COR-L47 (cell line): ENCODE measurements around the gene EPHA2.
"Not testable (repeated sequence)": the region's sequence is repeated elsewhere in the genome, so short reads cannot be mapped to it uniquely, and the experiment has no call there.

Experiments
- DNase-seq: peaks from one replicate; lab custom pipeline; 2025; lab: John Stamatoyannopoulos, UW

The EPHA2 gene

GRCh38 chr1:16119504-16119903, 36.4 kb downstream of the EPHA2 start:
- DNase-seq = no peak

GRCh38 chr1:16118706-16119105, 37.2 kb downstream of the EPHA2 start:
- no peak for DNase-seq

DNA sequence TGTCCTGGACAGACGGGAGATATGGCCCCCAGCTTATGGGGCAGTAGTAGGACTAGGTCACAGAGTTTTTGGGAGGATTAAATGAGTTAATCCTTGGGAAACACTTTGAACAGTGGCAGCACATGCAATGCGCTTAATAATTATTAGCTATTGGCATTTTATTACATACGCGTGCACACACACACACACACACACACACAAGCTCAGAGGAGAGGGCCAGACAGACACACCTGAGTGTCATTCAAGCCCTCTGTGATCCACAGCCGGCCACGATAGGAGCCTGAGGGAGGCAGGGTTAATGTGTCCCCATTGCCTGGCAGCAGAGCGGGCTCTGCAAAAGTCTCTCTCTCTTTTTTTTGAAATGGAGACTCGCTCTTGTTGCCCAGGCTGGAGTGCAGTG, 37.9 kb downstream of the EPHA2 start:
- DNase-seq = no peak

- no peak for DNase-seq
Measured at GRCh38 chr1:16117369-16117768, 38.5 kb downstream of the EPHA2 start.

GRCh38 chr1:16116625-16117024, 39.2 kb downstream of the EPHA2 start:
- DNase-seq = no peak

GRCh38 chr1:16116002-16116401, 39.9 kb downstream of the EPHA2 start:
- DNase-seq = no peak

DNA sequence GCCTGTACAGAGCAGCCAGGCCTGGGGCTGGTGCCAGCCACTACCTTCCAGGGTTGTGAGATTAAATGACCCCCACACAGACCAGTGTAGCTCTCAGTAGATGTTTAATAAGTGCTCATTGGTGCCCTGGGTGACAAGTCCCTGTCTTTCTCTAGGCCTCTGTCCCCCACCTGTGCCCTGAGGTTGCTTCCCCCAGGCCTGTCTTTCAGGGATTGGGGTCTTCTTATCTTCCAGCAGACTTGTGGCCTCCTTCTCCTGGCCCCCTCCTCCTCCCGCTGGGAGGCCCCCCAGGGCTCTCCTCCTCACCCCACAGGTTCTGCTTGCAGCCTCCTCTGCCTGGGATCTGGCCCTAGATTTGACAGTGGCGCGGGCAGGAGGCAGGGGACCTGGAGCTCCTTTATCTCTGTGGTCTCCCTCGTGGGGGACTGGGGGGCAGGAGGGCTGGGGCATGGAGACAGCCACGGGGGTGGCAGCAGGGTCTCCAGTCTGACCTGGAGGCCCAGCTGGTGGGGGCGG, 40.3 kb downstream of the EPHA2 start:
- no peak for DNase-seq

GRCh38 chr1:16114527-16115467, 41.1 kb downstream of the EPHA2 start:
- no peak for DNase-seq

DNA sequence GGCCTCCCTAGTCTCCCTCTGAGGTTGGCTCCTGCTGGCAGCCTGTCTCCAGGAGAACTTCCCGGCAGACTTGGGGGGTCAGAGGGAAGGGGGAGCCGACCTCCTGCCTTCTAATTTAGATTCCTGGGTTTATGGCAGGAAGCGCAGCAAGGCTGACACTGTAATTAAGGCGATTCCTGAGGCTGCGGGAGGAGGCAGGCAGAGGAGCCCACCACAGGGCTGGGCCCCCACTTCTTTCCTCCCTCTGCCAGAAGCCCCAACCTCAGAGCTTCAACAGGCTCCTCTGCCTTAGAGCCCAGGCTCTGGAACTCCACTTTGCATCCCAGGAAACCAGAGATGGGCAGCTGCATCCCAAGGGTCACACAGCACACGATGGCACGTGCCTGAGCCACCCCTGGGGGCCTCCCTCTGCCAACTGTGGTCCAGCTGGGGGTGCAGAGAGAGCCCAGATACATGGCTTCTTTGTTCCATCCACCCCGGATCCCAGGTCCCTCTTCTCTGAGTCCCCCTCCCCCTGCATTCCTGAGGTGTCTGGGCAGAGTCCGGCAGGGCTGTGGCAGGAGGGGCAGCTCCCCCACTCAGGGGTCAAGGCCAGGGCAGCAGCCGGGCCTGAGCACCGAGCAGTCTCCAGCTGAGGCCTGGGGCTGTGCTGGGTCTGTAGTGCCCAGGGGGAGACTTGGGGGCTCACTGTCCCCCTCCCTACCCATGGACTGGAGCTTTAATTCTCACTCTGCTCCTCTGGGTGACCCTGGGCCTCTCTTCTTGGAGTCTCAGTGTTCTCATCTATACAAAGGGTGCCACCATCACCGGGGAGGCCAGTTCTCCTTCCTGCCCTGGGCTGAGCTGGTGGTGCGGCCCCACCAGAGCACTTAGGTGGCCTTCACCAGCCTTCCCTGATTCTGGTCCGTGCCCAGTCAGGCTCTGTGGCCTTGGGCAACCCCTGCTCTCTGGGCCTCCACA, 43.0 kb downstream of the EPHA2 start:
- no peak for DNase-seq

DNA sequence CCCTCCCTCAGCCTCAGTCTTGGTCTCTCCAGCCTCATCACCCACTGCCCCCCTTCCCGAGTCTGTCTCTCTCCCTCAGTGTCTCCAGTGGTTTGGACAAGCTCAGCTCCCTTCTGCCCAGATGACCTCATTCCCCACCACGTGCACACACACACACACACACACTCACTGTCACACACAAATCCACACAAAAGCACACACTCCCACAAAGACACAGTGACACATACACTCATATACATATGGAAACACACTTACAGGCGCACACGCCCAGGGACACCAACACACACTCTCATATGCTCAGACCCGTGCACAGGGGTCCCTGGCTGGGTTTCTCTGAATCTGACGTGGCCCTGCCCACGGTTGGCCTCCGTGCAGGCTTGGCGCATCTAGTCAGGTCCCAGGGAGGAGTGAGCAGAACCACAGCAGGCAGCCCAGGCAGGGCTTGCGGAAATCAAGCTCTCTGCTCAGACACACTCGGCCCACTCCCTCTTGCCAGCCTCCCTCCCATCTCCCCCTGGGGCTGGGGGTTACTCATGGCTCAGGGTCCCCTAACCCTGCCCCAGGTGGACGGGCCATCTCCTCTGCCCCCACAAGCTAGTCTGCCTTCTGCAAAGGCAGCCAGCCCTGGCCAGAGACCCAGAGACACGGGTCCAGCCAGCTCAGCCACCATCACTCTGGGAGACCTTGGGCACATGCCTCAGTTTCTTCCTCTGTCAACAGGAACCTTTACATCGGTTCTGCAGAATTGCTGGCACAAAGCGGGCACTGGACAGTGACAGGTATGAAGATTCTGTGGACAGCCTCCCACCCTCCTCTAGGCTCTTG, 43.9 kb downstream of the EPHA2 start:
- no peak for DNase-seq

DNA sequence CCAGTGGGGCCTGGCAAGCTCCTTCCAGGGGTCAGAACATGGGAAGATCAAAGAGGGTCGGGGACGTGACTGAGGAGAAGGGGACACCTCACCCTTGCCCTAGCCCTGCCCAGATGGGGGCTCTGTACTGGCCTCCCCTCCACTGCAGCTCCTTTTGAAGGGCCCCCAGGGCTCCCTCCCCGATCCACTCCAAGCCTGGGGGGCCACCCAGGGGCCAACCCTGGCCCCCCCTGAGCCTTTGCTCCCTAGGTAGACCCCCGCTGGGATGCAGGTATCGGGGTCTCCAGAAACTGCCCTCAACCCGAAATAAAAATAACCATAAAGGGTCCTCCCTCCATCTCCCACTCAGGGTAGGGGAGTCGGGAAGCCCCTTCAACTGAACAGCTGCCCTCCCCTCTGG, 45.0 kb downstream of the EPHA2 start:
- DNase-seq = no peak

- no peak for DNase-seq
Measured at GRCh38 chr1:16110456-16110855, 45.4 kb downstream of the EPHA2 start.

DNA sequence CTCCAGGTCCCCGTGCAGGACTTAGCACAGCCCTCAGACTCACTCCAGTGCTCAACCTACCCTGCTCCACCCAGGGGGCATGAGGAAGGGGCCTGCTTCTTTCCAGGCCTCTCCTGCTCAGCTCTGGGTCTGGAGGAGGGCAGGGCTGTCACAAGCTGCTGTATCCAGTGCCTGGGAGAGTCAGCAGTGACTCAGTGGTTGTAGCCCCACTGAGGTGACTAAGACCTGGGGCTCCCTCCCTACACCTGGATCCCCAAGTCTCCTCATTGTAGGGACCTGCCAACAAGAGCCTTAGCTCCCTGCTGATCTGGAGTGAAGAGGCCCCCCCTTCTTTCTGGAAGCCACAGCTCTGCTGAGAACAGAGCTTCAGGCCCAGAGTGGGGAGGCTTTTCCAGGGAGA, 46.3 kb downstream of the EPHA2 start:
- DNase-seq = no peak

GRCh38 chr1:16107039-16107438, 48.8 kb downstream of the EPHA2 start:
- DNase-seq = not testable (repeated sequence)

DNA sequence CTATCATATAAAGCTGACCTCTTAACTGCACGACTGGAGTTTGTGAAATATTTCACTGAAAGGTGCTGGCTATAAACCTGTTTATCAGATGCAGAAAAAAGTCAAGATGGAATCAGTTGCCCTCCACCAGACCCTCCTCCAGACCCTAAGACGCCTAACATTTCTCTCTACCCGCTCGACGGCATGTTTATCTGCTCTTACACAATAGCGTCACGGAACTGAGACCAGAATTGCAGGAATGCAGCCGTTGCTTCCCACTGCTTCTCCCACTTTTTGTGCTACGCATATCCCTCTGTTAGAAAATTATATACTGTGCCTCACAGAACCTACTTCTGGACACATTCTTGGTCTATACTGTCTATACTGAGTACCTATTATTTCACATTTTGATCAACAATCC, 54.2 kb downstream of the EPHA2 start:
- DNase-seq = no peak

- DNase-seq = no peak
Measured at GRCh38 chr1:16099412-16099811, 56.5 kb downstream of the EPHA2 start.

GRCh38 chr1:16095447-16095846, 60.4 kb downstream of the EPHA2 start:
- no peak for DNase-seq

GRCh38 chr1:16094453-16095158, 61.3 kb downstream of the EPHA2 start:
- no peak for DNase-seq

DNA sequence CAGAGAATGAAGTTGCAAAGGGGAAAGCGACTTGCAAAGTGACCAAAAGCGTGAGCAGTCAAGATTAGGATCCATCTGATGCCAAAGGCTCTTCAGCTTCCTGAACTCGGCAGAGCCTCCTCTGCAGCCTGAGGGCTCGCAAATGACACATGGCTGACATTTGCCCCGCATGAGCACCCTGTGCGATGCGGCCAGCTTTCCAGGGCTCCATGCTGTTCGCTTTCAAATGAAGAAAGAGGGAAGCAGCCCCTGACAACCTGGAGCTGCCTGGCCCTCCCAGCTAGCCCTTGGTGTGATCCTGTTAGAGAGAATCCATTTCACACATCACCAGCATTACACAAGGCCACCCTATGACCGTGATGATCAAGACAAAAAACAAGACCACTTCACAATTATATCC, 62.3 kb downstream of the EPHA2 start:
- no peak for DNase-seq

- no peak for DNase-seq
Measured at GRCh38 chr1:16092923-16093511, 62.9 kb downstream of the EPHA2 start.
